NCI-H2227 treated with DMSO at 0.1 percent for 48 hours (cell line): ENCODE data around the gene ASGR2.
"Not testable (repeated sequence)": the region's sequence is repeated elsewhere in the genome, so short reads cannot be mapped to it uniquely, and the experiment has no call there.

ENCODE experiments used
- DNase-seq: peaks from one replicate; lab custom pipeline; 2025; lab: John Stamatoyannopoulos, UW

Gene ASGR2, protein sequence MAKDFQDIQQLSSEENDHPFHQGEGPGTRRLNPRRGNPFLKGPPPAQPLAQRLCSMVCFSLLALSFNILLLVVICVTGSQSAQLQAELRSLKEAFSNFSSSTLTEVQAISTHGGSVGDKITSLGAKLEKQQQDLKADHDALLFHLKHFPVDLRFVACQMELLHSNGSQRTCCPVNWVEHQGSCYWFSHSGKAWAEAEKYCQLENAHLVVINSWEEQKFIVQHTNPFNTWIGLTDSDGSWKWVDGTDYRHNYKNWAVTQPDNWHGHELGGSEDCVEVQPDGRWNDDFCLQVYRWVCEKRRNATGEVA

DNA sequence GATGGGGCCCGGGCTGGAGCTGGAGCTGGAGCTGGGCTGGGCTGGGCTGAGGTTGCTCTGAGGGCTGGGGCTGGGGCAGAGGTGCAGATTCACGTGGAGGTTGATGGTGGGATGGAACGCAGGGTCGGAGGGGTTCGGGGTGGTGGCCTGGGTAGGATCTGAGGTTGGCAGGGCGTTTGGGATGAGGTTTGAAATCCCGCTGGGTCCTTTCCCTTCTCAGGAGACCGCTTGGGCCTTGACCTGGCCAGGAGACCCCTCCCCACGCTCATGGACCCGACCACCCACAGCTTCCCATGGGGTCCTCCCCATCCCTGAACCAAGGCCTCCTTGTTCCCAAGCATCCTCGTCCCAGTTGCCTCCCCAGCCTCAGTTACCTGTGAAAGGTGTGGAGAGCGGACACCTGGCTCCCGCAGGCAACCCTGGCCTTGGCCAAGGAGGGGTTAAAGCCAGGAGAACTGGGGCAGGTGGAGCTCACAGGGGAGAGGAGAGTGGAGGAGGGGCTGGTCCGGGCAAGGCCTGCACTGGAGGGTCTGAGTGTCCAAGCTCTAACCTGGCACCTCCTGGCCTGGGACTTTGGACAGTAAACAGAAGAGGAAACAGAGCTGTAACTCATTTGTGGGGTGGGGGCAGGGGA lies at the start of gene ASGR2:
Gene ASGR2, minus strand, starts transcription at position 582 of the 634 bp plus-strand sequence. CDS start 582 bp downstream, outside the sequence.
- DNase-seq, result no peak

GRCh38 chr17:7159571-7159970 lies 44.9 kb upstream of the ASGR2 start:
- DNase-seq, result not testable (repeated sequence)

DNA sequence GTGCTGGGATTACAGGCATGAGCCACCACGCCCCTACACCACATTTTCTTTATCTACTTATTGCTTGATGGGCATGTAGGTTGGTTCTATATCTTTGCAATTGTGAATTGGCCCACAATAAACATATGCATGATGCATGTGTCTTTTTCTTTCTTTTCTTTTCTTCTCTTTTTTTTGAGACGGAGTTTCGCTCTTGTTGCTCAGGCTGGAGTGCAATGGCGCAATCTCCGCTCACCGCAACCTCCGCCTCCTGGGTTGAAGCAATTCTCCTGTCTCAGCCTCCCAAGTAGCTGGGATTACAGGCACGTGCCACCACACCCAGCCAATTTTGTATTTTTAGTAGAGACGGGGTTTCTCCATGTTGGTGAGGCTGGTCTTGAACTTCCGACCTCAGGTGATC lies 43.8 kb upstream of the ASGR2 start:
- not testable (repeated sequence) for DNase-seq

DNA sequence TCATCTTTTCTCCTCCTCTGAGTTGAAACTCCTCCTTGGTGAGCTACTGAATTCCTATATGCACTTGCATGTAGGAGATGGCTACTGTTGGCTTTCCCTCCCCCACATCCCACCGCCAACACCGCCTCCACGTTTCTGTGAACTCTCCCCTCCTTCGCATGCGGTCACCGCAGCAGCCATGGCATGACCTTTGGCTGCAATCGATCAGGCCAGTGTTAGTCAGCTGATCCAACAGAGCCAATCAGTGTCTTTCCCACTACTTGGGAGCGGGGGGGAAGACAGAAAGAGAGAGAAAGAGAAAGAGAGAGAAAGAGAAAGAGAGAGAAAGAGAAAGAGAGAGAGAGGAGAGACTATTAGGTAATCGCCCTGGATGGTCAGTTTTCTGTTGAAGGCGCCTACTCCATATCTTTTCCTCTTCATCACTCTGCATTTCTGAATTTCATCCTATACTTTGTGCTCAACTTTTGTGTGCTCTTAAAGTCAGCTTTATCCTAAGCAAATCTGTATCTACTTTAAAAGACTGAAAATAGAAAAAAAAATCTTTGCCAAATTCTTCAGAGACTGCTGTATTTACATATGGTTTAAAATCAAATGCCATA lies 41.8 kb upstream of the ASGR2 start:
- DNase-seq, result no peak

DNA sequence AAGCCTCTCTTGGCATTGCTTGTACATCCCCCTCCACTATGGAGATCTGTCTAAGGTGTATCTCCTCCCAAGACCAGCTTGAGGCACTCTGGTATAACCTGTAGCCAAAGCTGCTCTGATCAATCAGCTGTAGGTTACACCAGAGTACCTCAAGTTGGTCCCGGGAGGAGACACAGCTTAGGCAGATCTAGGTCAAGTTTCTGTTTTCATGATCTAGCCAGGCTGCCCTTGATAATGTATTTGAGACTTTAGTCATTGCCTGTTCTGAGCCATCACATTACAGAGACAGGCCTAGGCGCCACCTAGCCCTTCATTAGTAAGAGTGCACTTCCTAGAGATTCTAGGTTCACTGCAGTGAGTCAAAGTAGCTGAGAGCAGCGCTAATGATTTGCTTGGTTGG lies 33.1 kb upstream of the ASGR2 start:
- DNase-seq, result no peak

GRCh38 chr17:7146115-7146514 lies 31.5 kb upstream of the ASGR2 start:
- no peak for DNase-seq

- no peak for DNase-seq
These were observed 29.6 kb upstream of the ASGR2 start for GRCh38 chr17:7144213-7144612.

DNA sequence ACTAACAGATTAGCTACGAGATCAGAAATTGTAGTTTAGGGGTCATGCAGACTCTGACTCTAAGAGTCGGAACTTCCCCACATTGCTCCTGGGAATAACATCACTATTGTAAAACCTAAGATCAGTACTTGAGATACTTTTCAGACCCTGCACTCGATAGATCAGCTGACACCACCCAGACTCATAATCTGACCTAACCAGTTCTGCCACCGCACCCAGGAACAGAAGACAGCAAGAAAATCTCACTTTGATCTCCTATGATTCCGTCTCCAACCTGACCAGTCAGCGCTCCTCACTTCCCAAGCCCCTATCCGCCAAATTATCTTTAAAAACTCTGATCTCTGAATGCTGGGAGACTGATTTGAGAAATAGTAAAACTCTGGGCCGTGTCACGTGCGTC lies 27.2 kb upstream of the ASGR2 start:
- no peak for DNase-seq

DNA sequence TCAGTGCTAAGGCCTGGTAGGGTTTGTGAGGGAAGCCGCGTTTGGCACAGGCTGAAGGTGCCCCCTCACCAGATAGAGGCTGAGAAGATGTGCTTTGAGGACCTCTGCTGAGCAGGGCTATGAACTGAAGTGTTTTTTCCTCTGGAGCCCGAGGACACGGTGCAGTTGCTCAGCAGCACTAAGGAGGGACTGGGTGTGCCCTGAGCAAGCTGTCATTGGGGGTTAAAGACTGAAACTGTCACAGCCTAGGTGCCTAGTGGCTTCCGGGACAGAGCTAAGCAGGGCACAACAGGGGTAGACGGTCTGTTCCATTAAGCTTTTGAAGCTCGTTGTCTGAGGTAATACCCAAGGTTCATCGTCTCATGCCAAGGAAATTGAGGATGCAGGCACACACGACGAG lies 24.8 kb upstream of the ASGR2 start:
- DNase-seq, result no peak

DNA sequence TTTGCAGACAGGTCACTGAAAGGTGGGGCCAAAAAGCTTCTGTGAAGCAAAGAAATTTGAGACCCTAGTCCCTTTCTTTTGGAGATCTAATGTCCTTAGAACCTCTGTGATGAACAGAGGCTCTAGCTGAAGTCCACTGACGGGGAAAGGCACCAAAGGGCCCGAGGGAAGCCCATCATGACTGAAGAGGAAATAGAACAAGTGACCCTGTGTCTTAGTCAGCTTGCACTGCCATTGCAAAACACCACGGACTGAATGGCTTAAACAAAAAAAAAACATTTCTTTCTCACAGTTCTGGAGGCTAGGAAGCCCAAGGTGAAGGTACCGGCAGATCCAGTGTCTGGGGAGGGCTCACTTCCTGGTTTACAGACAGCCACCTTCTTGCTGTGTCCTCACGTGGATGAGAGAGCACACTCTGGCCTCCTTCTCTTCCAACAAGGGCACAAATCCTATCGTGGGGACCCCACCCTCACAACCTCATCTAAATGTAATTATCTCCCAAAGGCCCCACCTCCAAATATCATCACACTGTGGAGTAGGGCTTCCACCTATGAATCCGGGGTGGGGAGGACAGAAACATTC lies 24.3 kb upstream of the ASGR2 start:
- DNase-seq, result no peak

GRCh38 chr17:7137171-7137943 lies 22.7 kb upstream of the ASGR2 start:
- DNase-seq, result no peak

DNA sequence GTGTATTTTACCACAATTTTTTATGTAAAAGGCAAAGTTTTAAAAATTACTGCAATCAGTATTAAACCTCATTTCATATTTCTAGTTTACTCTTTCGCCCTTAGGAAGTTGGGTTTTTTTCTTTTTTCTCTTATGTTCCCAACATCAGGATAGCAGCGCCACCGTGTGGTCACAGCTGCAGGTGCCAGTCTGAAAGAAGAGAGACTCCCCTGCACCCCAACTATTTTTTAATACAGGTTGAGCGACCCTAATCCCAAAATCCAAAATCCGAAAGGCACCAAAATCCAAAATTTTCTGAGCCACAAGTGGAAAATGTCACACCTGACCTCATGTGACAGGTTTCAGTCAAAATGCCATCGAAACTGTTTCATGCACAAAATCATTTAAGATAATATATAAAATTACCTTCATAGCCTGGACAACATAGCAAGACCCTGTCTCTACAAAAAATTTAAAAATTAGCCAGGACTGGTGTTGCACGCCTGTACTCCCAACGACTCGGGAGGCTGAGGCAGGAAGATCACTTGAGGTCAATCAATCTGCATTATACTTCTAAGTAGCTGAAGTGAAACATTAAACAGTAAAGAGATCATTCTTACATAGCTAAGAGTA lies 21.8 kb upstream of the ASGR2 start:
- DNase-seq, result peak; percentile 16

GRCh38 chr17:7133916-7134315 lies 19.3 kb upstream of the ASGR2 start:
- DNase-seq, result no peak

- DNase-seq, result no peak
These were observed 18.8 kb upstream of the ASGR2 start for GRCh38 chr17:7133424-7133823.

DNA sequence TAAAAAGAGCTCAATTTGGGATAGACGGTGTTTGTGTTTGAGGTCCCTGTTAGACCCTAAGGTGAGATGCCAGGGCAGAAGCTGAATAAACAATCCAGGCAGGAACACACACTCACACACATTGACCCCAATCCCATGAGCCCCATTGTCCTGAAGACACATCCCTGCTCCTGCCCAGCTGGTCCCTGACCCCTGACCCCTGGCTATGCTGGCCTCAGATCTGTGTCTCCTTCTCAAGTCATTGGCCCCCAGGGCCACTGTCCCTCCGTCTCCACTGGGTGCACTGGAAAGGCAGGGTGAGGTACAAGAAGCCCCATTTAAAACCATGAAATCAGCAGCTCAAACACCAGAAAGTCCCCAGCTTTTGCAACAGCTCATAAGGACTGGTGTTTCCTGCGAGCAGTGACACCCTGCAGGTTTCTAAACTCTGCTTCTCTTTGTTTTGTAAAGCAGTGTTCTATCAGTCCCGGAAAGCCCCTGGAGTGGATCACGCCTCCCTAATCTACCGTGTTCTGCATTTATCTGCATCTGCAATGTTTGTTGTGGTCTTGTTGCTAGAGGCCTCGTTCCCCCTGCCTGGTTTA lies 18.0 kb upstream of the ASGR2 start:
- DNase-seq, result no peak

- no peak for DNase-seq
These were observed 16.8 kb upstream of the ASGR2 start for GRCh38 chr17:7131423-7131791.

GRCh38 chr17:7130621-7131422 lies 16.2 kb upstream of the ASGR2 start:
- no peak for DNase-seq

DNA sequence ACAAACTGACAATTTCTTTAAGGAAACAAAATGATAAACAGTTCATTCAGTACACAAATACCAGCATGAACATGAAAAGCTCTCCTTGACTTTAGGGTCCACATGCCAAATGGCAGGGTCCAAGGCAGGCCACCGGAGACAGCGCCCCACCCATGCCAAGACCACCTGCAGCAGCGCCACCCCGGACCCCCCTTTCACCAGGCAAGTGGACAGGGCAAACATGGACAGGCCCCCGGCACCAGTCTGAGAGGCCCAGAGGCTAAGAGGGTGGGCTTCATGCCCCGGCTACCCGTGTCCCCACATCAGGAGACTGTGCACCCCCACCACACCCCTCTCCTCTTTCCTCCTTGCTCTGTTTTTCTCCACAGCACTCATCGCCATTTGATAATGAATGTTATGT lies 14.7 kb upstream of the ASGR2 start:
- DNase-seq, result no peak

GRCh38 chr17:7128160-7128559 lies 13.5 kb upstream of the ASGR2 start:
- no peak for DNase-seq

- not testable (repeated sequence) for DNase-seq
These were observed 12.9 kb upstream of the ASGR2 start for GRCh38 chr17:7127501-7127900.

- DNase-seq, result not testable (repeated sequence)
These were observed 11.8 kb upstream of the ASGR2 start for GRCh38 chr17:7126386-7126785.
